ENCODE results near the gene SUFU.

The SUFU gene

DNA sequence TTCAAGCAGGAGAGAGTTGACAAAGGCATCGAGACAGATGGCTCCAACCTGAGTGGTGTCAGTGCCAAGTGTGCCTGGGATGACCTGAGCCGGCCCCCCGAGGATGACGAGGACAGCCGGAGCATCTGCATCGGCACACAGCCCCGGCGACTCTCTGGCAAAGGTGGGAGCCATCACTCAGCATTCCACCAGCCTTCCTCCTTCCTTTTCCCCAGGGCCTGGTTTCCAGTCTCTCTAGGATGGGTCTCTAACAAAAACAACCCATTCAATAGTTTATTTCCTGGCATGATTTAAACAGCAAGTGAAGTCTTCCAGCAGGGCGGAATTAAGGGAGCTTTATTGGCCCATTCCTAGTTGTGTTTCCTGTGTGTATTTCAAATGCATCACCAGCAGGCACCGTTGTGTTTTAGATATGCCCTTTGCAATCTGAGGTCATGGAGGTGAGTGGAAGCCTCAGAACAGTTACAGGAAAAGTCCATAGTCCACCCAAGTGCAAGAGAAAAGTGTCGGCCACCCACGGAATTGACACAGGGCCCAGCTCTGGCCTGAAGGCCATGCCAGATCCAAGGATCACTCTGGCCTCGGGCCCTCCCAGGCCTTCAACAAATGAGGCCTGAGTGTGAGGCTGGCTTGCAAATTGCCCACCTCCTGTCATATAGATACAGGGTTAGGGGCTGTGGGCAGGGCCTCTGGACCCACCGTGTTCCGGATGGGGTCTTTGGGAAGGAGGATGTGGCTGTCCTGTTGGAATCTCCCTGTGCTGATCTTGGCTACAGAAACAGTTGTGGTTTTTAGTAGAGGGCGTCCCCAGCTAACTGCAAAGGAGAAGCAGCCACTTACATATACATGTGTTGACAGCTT, 93.6 kb downstream of the SUFU start:
- no peak for DNase-seq

DNA sequence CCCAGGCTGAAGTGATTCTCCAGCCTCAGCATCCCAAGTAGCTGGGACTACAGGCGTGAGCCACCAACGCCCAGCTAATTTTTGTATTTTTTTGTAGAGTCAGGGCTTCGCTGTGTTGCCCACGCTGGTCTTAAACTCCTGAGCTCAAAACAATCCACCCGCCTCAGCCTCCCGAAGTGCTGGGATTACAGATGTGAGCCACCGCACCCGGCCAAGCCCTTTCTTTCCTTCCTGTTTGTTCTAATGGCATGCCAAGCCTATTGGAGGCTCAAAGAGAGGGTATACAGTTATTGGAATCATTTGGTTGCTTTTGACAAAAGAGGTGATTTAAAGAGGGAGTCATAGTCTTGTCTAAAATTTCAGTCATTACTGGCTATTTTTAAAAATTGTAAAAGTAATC, 94.5 kb downstream of the SUFU start:
- no peak for DNase-seq

- no peak for DNase-seq
These were observed 96.0 kb downstream of the SUFU start for GRCh38 chr10:102599565-102600327.

DNA sequence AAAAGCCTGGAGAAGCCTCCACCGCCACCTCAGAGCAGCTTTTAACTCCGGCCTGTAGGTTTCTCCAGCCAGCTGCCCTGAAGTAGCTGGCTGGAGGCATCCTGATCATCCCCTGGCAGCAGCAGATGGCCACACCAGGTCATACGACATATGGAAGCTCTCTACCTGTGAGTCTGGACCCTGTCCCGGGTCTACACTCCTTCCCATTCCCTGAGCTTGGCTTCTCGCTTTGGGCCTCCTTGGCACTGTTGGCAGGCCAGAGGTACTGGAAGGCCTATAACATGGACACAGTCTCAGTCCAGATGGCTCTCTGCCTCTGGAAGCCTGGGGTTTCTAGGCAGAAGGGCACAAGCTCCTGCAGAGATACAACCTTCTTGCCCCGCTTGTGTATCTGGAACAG, 97.0 kb downstream of the SUFU start:
- no peak for DNase-seq

GRCh38 chr10:102601639-102602038, 97.9 kb downstream of the SUFU start:
- DNase-seq = no peak

DNA sequence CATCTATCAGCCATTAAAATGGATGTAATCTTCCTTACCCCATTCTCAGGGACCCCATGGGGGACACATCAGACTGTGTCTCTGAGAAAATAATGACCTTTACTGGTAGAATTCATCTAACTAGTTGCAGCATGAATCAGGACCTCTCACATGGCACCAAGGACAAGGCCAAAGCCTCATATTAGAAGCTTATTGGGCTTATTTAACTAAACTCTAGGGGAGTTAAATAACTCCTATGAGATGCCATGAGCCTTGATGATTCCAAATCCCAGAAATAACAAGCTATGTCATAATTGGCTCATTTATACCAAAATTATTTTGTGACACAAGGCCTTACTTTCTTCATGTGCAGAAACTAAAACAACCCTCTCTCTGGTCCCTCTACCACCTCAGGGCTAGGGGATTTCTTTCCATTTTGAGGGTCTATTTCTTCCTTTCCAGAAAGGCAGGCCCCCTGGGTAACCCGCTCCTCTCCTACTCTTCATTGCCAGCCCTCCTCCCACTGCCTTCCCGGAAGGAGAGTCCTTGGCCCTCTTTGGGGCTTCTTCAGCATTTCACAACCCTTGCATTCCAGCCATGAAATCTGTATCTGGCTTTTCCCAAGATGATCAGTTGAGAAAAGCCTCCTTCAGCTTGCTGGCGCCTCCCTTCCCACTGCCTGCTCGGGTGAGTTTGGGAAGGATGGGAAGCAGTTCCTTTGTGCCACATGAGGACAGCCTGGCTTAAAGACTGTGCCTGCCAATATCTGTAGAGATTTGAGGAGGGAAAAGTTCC, 98.7 kb downstream of the SUFU start:
- no peak for DNase-seq

DNA sequence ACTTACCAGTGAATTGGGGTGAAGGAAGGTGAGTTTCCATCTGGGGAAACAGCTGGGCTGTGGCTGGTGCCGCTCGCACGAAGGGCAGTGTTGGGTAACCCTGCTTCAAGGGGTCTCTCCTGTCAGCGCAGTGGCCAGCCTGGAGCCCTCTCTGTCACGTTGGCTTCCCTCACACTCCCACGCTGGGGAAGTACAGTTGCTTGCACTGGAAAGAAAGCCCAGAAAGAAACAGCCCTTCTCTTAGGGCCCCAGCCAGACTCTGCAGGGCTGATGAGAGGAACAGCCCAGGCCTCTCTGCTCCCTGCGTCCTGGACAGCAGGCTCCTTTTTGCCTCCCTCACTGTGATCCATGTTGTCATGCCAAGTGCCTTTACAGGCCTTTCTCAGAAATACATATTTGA, 100.2 kb downstream of the SUFU start:
- no peak for DNase-seq

GRCh38 chr10:102604439-102604841, 100.7 kb downstream of the SUFU start:
- no peak for DNase-seq

DNA sequence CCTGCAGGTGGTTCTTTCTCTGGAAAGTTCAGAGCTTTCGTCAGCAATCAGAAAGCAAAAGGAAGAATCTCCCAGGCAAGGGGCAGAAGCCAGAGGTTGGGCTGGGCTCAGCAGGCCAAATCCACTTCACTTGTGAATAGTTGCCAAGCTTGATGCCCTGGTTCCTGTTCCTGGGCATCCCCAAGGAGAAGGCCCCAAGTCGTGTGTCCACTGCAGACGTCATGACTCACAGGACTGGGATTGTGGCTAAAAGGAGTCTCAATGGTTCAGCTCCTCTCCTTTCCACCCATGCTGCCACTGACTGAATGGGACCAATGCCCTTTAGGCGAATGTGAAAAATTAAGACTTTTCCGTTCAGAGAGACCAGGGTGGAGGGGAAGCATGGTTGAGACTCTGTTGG, 101.9 kb downstream of the SUFU start:
- no peak for DNase-seq

DNA sequence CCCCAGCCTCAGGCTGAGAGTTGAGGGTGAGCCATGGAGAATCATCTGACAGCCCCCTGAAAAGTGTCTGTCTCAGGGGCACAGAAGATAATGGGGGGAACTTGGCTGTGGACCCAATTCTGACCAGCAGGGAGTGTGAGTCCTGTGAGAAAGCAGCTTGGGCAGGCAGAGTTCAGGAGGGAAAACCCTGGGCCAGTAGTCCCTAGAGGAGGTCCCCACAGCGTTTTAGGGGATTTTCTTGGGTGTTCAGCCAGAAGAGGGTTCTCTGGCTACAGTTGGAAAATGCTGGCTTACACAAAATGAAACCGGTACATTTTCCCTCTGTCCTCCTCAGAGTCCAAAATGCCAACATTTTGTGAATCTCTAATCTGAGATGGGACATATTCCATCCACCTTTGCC, 104.7 kb downstream of the SUFU start:
- DNase-seq = no peak

DNA sequence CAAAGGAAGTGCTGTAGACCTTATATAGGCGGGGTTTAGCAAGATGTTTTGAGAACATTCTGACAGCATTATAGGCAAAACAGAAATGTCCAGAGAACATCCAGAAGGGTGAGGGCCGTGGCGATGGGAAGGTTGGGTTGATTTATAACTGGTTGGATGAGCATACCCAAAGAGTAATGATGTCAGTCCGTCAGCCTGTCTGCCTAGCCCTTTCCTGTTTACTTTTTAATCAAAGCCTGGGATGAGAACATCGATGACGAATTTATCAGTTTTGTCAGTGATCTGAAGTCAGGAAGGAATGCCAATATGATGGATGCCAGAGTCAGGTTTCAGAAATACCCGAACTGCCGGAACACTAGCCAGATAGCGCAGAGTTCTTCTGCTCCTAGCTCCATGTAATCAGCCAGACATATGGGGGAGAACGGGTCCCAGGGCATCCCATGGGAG, 106.7 kb downstream of the SUFU start:
- no peak for DNase-seq

DNA sequence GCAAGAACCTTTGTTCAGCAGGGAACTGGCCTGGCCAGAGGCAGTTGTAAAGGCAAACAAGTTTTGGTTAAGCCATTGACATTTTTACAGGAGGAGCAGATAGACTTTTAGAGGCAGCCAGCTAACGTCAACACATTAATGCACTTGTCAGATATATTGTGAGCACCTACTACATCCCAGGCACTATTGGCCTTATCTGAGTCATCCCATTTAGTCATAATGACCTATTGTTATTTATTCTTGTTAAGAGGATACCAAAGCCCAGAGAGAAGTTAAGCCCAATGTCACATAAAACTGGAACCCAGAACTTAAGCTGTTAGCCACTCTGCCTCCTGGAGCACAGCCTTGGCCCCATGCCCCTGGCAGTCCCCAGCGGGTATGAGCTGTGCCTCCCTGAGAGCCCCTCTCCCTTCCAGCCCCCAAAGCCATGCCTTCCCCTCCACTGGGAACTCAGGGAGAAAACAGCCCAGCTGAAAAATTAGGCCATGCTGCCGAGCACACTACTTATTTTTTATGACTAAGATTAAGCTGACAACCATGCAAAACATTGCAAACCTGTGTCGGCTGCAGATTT, 107.8 kb downstream of the SUFU start:
- no peak for DNase-seq

GRCh38 chr10:102612964-102613275, 109.1 kb downstream of the SUFU start:
- DNase-seq = peak; percentile 36

- no peak for DNase-seq
These were observed 109.5 kb downstream of the SUFU start for GRCh38 chr10:102613286-102613685.

DNA sequence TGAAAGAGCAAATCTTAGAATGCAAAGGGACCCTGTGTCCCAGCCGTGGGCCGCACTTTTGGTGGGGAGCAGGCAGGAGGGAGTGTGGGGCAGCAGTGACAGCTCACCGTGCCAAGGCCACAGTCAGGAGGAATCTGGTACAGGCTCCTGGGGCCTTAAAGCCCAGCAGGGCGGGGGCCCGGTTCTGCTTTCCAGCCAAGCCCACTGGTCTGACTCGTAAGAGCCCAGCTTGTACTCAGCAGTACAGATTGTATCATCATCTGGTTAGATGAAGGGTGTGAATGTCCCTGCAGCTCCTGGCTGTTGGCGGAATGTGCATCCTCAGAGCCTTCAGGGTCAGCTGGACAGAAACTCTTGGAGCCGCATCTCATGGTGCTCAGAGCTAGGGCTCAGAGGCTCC, 110.0 kb downstream of the SUFU start:
- DNase-seq = no peak

- no peak for DNase-seq
These were observed 111.1 kb downstream of the SUFU start for GRCh38 chr10:102614888-102615287.

- no peak for DNase-seq
These were observed 111.6 kb downstream of the SUFU start for GRCh38 chr10:102615361-102615760.

GRCh38 chr10:102616066-102616770, 112.4 kb downstream of the SUFU start:
- DNase-seq = no peak

DNA sequence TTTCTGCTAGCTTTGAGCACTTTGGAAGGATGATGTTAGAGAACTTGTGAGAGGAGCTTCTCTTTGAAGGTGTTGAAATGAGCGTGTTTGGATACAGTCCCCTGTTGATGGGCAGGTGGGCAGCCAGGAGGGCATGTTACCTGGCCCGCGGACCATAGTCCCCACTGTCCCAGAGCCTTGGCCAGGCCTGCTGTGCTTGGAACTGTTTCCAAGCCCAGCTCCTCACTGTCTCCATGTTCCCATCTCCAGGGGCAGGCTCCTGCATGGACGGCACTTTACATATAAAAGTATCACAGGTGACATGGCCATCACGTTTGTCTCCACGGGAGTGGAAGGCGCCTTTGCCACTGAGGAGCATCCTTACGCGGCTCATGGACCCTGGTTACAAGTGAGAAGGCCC, 113.3 kb downstream of the SUFU start:
- no peak for DNase-seq

- no peak for DNase-seq
These were observed 114.0 kb downstream of the SUFU start for GRCh38 chr10:102617816-102618215.

GRCh38 chr10:102619281-102619981, 115.7 kb downstream of the SUFU start:
- no peak for DNase-seq

GRCh38 chr10:102620138-102620590, 116.4 kb downstream of the SUFU start:
- DNase-seq = no peak
